ENCODE results near the gene ARHGAP9.

DNA sequence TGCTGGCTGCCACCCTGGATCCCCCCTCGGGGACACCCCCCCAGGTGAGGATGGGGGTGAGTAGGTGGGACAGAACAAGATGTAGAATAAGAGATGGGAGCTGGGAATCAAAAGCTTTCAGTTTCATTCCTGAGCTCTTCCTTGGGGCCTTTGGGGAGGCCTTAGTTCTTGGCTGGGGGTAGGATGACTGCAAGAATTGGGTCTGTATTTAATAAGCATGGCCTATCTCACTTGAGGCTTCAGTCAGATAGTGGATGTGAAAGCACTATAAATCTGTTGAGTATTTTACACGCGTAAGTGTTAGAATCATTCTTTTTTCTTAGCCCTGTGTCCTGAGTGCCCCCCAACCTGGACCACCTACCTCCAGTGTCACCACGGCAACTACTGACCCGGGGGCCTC lies 47.5 kb upstream of the ARHGAP9 start:
- TF ChIP-seq, protein P1, sequence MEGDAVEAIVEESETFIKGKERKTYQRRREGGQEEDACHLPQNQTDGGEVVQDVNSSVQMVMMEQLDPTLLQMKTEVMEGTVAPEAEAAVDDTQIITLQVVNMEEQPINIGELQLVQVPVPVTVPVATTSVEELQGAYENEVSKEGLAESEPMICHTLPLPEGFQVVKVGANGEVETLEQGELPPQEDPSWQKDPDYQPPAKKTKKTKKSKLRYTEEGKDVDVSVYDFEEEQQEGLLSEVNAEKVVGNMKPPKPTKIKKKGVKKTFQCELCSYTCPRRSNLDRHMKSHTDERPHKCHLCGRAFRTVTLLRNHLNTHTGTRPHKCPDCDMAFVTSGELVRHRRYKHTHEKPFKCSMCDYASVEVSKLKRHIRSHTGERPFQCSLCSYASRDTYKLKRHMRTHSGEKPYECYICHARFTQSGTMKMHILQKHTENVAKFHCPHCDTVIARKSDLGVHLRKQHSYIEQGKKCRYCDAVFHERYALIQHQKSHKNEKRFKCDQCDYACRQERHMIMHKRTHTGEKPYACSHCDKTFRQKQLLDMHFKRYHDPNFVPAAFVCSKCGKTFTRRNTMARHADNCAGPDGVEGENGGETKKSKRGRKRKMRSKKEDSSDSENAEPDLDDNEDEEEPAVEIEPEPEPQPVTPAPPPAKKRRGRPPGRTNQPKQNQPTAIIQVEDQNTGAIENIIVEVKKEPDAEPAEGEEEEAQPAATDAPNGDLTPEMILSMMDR (IDR thresholded peaks at IDR 0.05): no peak
- TF ChIP-seq POLR2A (IDR thresholded peaks at IDR 0.05): no peak
- no peak for TF ChIP-seq POLR2AphosphoS5 (IDR thresholded peaks at IDR 0.05)
- TF ChIP-seq EP300 (IDR thresholded peaks at IDR 0.05): no peak

All from suprapubic skin (tissue), 4 donors.